Anterior cingulate cortex (tissue), 58 donors: ENCODE data around the gene UNG.

Source experiments
- DNase-seq, 58 donors: peaks; one replicate each; lab custom pipeline; 2025; lab: John Stamatoyannopoulos, UW

Gene UNG

DNA sequence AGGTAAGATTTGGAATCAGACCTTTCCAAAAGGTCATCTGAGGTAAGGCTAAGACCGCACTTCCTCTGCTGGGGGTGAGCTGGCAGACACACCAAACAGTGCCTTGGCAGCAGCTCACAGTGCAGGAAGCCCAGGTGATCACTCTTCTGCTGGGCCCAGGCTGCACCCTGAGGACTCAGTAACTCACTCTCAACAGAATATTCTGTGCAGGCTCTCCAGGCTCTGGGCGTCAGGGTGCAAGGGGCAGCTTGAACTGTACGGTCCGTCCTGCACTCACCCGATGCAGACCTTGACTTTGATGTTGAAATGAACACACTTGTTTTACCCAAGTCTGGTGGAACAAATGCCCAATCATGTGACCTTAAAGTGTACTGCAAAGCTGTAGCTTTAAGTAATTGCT lies 10.1 kb upstream of the UNG start:
- DNase-seq, result no peak

DNA sequence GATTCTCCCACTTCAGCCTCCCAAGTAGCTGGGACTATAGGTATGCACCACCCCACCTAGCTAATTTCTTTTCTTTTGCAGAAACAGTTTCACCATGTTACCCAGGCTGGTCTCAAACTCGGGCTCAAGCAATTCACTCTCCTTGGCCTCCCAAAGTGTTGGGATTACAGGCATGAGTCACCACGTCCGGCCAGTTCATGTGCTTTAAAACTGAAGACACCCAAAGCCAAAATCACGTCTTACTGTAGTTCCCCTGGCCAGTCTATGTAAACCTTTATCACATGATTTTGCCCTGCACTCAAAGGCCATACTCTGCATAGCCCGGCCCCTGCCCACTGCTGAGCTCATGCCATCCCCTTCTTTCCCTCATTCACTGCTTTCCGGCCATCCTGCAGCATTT lies 8.6 kb upstream of the UNG start:
- no peak for DNase-seq

DNA sequence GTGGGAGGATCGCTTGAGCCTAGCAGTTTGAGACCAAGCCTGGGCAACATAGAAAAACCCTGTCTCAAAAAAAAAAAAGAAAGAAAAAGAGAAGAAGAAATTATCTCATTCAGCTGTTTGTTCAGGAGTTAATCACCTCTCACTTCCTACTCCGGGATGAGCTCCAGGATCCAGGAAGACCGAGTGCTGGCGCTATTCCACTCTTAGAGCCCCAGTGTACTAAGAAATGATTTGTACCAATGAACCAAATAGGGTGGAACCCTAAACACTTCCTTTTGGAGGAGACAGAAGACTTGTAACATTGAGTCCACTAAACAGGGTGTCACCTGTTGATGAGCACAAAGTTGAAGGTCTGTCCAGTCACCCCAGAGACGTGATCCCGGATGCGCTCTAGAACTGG lies 7.7 kb upstream of the UNG start:
- peak in 1 of 58 donors; percentile 13 for DNase-seq

DNA sequence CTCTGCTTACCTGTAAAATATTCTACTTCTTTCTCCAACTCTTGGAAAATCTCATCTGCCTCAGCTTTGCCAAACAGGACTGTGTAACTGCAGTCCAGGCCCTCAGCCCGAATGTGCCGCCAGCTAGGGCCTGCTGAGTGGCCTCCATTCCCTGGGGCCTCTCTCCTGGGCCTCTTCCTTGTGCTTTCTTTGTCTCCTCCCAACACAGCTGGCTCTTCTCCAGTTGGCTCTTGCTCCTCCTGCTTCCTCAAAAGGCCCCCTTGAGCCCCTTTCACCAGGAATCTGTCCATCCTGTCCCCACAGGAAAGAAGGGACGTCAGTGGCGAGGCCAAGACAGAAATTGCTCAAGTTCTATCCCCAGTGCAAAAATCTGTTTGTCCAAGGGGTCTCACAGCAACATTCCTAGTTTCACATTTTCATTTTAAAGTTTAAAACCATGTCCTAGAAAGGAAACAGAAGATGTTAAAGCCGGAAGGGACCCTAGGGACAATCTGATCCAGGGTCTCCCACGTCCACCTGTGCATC lies 4.8 kb upstream of the UNG start:
- DNase-seq, result no peak

DNA sequence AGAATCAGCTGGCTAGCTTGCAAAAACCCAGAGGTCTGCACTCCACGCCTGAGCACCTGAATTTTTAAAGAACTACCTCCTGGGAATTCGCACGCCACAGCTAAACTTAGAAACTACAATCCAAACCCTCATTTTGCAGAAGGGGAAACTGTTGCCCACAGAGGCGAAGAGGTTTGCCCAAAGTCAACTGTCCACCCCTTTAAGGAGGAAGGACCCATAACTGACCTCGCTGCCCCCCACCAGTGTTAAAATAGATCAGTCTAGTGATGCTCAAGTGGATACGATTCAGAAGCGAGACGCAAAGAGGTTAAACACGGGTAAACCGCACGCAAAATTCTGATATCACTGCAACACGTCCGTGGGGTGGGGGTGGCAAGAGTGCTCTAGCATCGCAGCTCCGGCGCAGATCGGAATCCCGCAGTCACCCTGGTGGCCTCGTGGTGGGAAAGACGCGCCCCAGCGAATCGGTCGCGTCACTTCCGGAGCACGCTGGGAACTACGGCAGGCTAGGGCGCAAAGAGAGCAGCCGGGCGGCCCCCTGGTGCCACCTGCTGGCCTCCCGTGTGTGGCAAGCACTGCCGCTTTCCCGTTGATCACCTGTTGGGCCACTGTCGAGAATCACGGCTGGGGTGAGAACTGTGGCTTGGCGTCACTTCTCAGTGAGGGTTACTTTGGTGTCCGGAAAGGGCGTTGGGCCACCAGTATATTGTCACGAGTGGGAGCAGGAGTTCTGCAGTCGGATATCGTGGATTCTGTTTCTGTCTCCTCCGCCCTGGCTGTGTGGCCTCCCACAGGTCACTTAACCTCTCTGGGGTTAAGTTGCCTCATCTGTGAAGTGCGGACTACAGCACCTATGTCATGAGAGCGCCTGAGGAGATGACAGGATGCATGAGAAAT lies 4.1 kb upstream of the UNG start, which contains the start of gene ALKBH2:
Gene ALKBH2, minus strand, starts transcription at position 451 of the 897 bp plus-strand sequence. CDS start 686 bp downstream, outside the sequence.
- peak; percentile 30 to 97 (median 88) for DNase-seq

DNA sequence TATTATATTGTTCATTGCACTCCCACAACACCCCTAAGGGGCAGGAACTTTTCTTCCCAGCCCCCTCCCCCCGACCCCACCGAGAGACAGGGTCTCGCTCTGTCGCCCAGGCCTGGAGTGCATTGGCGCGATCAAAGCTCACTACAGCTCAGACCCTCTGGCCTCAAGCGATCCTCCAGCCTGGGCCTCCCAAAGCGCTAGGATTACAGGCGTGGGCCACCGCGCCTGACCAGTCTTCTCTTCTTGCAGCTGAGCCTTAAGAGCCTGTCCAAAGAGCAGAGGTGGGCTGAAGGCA lies 310 bp upstream of the UNG start:
- DNase-seq, result no peak

DNA sequence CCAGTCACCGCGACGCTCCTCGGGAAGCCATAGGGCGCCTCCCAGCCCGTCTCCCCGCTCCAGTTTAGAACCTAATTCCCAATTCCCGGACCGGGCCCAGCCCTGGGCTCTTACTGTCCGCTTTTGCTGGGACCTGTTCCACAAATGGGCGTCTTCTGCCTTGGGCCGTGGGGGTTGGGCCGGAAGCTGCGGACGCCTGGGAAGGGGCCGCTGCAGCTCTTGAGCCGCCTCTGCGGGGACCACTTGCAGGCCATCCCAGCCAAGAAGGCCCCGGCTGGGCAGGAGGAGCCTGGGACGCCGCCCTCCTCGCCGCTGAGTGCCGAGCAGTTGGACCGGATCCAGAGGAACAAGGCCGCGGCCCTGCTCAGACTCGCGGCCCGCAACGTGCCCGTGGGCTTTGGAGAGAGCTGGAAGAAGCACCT lies 797 bp downstream of the UNG start:
- peak in 9 of 58 donors; percentile 74 to 85 (median 80) for DNase-seq

DNA sequence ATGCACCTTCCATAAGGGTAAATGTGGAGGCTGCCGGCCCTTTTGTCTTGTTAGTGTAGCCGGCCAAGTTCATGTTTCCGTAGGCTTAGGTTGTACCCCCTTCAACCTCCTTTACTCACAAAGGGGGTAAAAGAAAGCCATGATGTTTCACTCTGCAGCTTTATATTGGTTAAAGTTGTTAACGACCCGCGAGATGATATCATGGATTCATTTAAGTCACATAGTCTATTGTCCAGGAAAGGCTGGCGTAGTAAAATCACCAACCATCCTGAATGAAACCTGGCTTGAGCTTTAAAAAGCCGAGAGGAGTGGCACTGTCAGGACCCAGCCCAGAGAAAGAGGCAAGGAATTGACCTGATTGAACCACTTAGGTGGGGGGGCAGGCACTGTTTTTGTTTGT lies 1.3 kb downstream of the UNG start:
- DNase-seq, result no peak

DNA sequence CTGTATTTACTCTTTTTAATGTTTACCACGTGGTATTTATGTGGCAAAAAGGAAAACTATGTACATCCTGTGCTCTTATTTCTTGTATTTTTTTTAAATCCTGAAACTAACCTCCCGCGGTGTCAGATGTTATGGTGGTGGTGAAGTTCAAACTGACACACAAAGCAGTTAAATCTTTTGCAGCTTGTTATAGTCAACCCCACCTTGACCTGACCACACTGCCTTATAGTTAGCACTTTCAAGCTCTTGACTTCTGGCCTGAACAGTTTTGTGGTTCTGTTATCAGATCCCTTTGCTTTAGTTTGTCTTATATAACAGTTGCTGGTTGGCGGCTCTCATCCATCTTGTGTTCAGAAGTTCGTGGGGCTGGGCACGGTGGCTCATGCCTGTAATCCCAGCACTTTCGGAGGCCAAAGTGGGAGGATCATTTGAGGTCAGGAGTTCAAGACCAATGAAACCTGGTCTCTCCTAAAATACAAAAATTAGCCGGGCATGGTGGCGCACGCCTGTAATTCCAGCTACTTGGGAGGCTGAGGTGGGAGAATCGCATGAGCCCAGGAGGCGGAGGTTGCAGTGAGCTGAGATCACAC lies 2.1 kb downstream of the UNG start:
- DNase-seq, result no peak

DNA sequence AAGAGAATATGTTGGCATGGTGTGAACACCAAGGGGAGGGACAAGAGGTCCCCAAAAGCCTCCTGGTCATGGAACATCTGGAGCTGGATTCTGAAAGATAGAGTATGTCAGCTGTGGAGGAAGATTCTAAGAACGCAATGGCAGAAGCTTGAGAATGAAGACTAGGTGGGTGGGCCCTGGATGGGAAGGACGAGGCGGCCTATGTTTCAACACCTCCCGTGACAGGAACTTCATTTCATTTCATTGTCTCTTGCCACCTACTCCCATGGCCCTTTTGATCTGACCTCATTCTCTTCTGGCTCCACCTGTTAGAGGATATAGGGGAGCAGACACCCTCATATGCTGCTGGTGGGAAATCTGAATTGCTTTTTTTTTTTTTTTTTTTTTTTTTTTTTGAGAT lies 3.3 kb downstream of the UNG start:
- DNase-seq, result no peak

DNA sequence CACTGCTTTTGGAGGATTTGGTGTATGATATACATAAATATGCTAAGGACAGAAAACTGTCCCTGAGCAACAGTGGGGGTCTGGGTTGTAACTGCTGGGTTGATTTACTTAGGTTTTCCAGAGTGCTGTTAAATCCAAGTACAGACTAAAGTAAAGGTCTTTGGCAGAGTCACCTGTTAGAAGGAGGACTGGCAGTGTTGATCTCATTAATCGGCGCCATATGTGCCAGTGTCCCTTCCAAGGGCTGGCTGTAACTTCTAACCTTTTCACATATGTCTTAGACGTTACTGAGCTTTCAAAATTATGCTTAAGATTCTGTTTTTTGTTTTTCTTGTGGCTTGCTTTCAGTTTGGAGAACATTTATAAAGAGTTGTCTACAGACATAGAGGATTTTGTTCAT lies 5.1 kb downstream of the UNG start:
- no peak for DNase-seq

DNA sequence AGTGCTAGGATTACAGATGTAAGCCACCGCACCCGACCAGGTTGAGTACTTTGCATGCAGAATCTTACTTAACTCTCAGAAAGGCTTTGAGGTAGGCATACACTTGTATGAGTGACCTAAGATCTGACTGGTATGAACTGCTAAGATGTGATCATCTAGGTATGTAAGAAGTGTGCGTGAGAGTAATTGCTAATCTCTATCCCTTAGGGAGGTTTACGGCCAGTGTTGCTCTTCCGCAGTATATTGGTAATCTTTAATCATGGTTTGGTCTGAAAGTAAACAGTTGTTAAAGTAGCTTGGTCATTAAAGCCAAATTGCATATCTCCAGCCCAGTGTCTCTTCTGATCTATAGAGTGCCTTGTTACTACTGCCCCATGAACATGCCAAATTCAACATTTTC lies 7.8 kb downstream of the UNG start:
- no peak for DNase-seq

DNA sequence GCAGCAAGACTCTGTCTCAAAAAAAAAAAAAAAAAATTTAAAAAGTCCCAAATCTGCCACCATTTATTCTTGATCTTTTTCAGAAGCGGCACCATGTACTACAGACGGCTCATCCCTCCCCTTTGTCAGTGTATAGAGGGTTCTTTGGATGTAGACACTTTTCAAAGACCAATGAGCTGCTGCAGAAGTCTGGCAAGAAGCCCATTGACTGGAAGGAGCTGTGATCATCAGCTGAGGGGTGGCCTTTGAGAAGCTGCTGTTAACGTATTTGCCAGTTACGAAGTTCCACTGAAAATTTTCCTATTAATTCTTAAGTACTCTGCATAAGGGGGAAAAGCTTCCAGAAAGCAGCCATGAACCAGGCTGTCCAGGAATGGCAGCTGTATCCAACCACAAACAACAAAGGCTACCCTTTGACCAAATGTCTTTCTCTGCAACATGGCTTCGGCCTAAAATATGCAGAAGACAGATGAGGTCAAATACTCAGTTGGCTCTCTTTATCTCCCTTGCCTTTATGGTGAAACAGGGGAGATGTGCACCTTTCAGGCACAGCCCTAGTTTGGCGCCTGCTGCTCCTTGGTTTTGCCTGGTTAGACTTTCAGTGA lies 12.5 kb downstream of the UNG start:
- peak in 5 of 58 donors; percentile 17 to 40 (median 27) for DNase-seq

DNA sequence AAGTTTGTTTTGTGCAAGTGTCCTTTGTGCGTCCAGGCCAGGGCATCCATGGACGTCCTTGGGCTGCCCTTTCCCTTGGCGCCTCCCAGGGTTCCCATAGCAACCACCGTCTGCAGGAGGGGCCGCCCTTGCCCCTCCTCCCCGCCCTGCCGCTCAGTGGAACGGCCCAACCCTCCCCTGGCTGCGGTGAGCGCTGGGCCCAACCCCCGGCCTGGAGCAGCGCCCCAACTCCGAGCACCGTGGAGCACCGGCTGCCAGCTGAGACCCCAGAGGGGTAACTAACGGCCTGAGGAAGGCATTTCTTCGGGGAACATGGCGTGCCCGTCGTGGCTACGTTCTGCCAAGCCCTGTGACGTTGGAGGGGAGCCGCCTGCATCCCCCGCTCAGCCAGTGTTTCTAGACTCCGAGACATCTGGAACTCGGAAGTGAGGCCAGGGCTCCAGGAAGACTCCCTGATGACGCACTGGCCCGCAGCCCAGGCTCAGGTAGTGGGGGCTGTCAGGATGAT lies 13.6 kb downstream of the UNG start:
- peak in 57 of 58 donors; percentile 18 to 92 (median 80) for DNase-seq

DNA sequence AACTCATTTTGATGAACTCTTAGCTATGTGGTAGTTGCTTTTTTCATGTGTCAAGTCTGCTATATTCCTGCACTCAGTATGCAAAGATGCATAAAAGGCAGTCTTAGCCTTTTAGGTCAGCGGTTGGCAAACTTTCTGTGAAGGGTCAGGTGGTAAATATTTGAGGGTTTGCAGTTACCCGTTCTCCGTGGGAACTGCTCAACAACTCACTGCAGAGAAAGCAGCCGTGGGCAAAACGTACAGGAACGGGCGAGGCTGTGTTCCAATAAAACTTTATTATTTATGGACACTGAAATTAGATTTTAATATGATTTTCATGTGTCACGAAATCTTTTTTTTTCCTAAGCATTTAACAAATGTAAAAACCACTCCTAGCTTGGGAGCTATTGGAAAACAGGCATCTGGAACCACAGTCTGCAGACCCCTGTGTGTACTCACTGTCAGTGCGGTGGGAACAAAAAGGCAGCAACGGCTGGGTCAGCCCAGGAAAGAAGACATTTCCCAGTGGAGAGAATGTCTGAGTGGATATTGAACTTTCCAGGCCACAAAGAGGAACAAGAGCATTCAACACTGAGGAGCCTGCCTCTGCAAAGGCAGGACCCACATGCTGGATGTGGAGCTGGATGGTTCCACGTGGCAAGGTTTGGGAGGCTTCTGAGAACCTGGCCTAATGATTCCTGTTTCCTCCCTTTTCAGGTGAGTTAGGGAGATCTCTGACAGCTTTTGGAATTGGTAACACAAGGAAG lies 15.5 kb downstream of the UNG start:
- DNase-seq, result no peak

DNA sequence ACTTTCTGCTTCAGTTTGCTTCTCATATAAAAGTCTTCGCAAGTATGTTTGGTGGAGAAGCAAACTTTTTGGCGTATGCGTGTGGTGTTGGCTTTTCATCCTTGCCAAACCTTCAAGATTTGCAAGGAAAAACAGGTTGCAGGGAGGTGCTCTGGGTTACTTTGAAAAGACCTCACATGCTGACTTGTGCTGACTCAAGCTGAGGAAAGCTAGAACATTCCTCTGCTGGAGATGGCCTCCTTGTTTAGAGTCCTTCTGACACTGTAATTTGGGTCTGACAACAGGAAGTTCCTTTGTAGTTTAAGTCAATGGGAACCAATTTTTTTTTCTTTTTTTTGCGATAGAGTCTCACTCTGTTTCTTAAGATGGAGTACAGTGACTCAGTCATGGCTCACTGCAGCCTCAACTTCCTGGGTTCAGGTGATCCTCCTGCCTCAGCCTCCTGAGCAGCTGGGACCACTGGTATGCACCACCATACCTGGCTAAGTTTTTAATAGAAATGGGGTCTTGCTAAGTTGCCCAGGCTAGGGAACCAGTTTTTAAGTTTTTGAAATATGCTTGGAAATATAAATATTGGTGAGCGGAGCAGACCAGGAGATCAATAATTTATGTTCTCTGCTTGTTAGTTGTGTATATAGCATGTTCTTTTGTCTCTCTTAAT lies 16.4 kb downstream of the UNG start:
- no peak for DNase-seq

DNA sequence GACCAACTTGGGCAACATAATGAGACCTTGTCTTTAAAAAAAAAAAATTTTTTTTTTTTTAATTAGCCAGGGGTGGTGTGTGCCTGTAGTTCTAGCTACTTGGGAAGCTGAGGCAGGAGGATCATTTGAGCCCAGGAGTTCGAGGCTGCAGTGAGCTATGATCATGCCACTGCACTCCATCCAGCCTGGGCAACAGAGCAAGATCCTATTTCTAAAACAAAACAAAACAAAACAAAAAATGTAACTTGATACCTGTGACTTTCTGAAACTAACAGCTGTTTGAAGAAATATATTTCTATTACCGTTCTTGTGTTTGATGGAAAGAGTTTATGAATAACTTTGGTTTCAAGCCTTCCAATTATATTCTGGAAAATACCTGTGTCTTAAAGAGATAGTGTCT lies 17.2 kb downstream of the UNG start:
- DNase-seq, result no peak

DNA sequence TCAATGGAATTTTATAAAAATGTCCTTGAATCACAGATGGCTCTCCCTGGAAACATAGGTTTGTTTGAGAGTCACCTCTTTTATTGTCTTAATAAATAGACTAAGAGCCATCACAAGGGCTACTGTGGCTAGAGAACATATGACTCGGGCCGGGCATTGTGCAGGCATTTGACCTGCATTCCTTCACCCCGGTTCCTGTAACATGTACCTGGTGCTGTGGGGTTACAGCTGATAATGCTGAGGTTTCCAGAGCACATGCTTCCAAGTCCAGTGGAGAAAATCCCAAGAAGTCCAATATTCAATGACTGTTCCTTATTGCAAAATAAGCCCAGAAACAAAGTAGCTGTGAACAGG lies 18.0 kb downstream of the UNG start:
- DNase-seq, result peak in 2 of 58 donors; percentile 41 to 50

DNA sequence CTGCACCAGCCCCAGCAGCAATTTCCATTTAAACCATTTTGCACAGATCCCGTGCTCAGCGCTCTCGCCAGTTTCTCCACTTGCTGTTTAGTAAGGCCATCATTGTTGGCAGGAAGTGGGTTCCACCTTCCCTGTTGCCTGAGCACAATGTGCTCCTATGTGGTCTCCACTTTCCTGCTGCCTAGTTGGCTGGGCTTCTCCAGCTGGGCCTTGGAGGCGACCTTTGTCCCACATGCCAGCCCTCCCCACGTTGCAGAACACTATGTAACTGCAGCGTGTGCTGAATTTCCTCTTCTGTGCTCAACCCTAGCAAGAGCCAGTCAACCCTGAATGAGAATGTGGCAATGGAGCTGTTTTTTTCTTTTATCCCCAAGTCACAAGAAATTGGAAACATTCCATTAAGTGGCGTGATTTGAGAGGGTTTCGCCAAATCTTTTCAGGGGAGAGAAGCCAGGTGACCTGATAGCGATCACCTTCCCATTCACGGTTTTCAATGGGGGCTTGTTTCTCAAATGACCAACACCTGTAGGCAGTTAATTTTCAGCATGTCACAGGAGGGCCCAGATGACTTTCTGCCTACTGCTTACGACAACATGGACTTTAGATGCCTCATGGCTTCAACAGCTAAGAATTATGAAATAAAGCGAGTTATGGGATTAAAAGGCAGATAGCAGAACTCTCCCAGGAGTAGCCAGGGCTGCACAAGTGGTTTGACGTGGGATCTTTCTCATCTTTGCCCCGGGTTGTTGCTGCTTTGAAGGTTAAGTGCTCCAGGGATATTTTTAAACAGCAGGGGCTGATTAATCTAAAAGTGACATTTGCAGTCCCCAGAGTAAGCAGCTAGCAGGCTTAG lies 18.6 kb downstream of the UNG start, which contains the start of gene ACACB:
Gene ACACB, plus strand, starts transcription at position 830 of the 853 bp plus-strand sequence. CDS start 22,819 bp downstream, outside the sequence.
- peak in 54 of 58 donors; percentile 12 to 96 (median 74) for DNase-seq
